T47D (cell line): ENCODE results near the gene DTX3.
"Not testable (repeated sequence)": the region's sequence is repeated elsewhere in the genome, so short reads cannot be mapped to it uniquely, and the experiment has no call there.

Experiments used
- DNase-seq, 2 experiments: peaks; one replicate each; pipeline versions ENCODE4 v3.0.0 to v3.0.0-alpha.2; 2011 to 2012; ENCODE audit warnings: low read depth in 1 of 2, low spot score in 1 of 2
- JUND ChIP-seq: IDR thresholded peaks from 2 replicates; pipeline ENCODE4 v1.6.1; 2012; ENCODE audit warnings: low read depth
- in situ Hi-C: cut with HindIII; loops from 2 replicates; pipeline ENCODE4 v1.10.0; 2016; ENCODE audit warnings: low sequenced_read_pairs, low pct_unique_long_range_greater_than_20kb

Gene DTX3, protein sequence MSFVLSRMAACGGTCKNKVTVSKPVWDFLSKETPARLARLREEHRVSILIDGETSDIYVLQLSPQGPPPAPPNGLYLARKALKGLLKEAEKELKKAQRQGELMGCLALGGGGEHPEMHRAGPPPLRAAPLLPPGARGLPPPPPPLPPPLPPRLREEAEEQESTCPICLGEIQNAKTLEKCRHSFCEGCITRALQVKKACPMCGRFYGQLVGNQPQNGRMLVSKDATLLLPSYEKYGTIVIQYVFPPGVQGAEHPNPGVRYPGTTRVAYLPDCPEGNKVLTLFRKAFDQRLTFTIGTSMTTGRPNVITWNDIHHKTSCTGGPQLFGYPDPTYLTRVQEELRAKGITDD

DNA sequence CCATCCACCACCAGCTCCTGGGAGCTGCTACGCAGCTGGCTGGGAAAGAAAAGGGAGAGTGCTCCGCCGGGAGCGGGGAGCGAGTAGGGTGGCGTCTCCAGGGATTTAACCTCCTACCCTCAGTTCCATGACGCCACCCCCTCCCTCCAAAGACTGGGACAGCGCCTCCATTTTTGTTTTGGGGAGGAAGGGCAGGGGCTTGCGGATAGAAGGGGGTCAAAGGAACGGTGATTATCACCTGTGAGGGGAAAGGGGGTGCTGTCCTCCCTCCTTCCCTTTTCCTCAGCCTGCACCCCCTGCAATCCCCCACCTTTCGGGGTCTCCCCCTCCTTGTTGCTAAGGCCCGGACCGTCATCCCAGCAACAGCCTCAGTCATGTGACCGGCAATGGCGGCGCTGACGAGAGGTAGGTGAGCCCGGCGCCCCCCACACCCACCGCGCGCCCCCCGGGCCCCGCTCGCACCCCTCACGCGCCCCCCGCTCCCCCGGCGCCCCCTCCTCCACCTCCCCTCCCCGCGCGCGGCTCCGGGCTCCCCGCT is at the start of gene DTX3:
TSS of gene DTX3 (plus strand) at position 371 of the 538 bp plus-strand sequence. CDS start 1,694 bp downstream, outside the sequence.
- in situ Hi-C loops: no loop called here
- DNase-seq: peak in 1 of 2 experiments; percentile 52

DNA sequence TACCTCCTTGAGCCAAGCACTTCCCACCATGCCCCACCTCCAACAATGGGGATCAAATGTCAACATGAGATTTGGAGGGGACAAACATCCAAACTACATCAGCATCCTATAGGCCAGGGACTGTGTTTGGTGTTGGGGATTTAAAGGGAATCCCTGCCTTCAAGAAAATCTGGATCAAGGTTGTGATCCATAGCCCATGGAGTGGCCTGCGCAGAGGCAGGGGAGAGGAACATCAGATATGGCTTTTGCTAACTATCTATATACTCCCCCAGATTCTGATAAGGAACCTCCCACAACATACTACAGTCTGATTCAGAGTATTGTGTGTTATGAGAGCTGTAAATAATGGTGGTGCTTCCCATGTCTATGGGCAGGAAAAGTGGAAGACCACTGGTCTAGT is 49.7 kb upstream of the DTX3 start:
- in situ Hi-C loops: no loop called here
- no peak for TF ChIP-seq JUND
- no peak for DNase-seq

More for the DNA sequence above, at the start of gene DTX3:
- no peak for TF ChIP-seq JUND

- in situ Hi-C loops: no loop called here
- no peak for DNase-seq
- no peak for TF ChIP-seq JUND
Observed at GRCh38 chr12:57558864-57559263, 45.8 kb upstream of the DTX3 start.

GRCh38 chr12:57560516-57560915 is 44.1 kb upstream of the DTX3 start:
- in situ Hi-C loops: no loop called here
- no peak for DNase-seq
- TF ChIP-seq JUND: no peak

- DNase-seq, in situ Hi-C loops: not testable (repeated sequence)
Observed at GRCh38 chr12:57561117-57561516, 43.5 kb upstream of the DTX3 start.

DNA sequence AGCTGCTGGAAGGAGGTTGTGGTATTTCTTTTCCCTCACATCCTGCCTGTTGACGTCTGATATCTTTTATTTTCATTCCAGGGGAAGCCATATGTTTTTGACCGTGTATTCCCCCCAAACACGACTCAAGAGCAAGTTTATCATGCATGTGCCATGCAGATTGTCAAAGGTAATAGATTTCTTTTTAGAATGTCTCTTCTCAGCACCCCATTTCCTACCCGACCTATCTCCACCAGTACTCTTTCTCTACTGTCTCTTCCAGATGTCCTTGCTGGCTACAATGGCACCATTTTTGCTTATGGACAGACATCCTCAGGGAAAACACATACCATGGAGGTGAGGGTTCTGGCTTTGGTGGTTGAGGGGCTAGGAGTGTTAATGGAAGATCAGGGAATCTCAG is 41.3 kb upstream of the DTX3 start:
- in situ Hi-C loops: no loop called here
- no peak for TF ChIP-seq JUND
- no peak for DNase-seq

DNA sequence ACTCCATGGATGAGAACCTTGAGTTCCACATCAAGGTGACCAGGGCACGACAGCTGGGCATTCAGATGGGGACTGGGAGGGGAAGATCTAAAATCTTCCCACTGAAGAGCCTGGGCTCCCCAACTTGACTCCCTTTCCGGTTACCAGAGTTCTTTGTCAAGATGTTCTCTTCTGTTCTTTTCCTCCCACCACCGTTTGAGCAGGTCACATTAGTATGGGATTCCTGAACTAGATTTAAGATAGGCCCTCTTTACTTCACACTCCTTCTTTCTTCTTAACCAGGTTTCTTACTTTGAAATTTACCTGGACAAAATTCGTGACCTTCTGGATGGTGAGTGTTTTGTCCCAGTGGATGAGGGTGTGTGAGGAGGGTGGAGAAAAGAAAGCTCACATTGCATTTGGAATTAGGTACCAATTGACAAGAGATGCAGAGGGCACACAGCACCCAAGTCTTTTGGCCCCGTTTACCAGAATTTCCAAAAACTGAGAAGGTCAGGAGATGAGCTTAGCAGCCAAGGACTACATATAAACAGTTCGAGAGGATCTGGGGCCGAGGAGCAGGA is 40.4 kb upstream of the DTX3 start:
- DNase-seq: no peak
- in situ Hi-C loops: no loop called here

GRCh38 chr12:57568838-57569237 is 35.8 kb upstream of the DTX3 start:
- no peak for TF ChIP-seq JUND
- in situ Hi-C loops: no loop called here
- DNase-seq: no peak

More for the DNA sequence above, 40.4 kb upstream of the DTX3 start:
- TF ChIP-seq JUND: no peak

- in situ Hi-C loops: no loop called here
- DNase-seq: no peak
- TF ChIP-seq JUND: no peak
Observed at GRCh38 chr12:57569858-57570257, 34.8 kb upstream of the DTX3 start.

GRCh38 chr12:57570438-57570837 is 34.2 kb upstream of the DTX3 start:
- DNase-seq, in situ Hi-C loops: not testable (repeated sequence)

- in situ Hi-C loops: no loop called here
- TF ChIP-seq JUND: no peak
- no peak for DNase-seq
Observed at GRCh38 chr12:57571926-57572762, 32.5 kb upstream of the DTX3 start.

DNA sequence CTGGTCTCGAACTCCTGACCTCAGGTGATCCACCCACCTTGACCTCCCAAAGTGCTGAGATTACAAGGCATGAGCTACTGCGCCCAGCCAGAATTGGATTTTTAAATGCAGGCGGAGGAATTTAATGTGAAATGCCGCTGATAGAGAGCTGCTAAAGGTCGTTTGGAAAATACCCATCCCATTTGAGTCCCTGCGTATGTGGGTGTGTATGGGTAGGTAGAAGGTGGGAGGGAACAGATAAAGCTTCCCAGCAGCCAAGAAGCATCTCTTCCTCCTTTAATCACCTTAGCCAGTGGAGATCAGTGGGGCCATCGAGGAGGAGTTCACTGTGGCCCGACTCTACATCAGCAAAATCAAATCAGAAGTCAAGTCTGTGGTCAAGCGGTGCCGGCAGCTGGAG is 29.8 kb upstream of the DTX3 start:
- TF ChIP-seq JUND: no peak
- in situ Hi-C loops: no loop called here
- DNase-seq: no peak
